HG03520 (cell line): ENCODE results near the gene BEST3.
A peak's percentile ranks its signal among the peaks of the same experiment; 100 is the strongest.

Experiments
- ATAC-seq: cut with Tn5 transposase; IDR thresholded peaks from one replicate; pipeline ENCODE4 v1.9.1; 2021; ENCODE audit warnings: mild to moderate bottlenecking, moderate library complexity; ENCODE audit not compliant: unreplicated experiment

BEST3 gene

GRCh38 chr12:69653703-69654102, 45.4 kb downstream of the BEST3 start:
- no peak for ATAC-seq

- ATAC-seq: no peak
These were observed 47.2 kb downstream of the BEST3 start for GRCh38 chr12:69651922-69652321.

- ATAC-seq: no peak
These were observed 49.6 kb downstream of the BEST3 start for GRCh38 chr12:69649529-69649928.

- no peak for ATAC-seq
These were observed 50.6 kb downstream of the BEST3 start for GRCh38 chr12:69648476-69648875.

GRCh38 chr12:69647178-69647577, 51.9 kb downstream of the BEST3 start:
- no peak for ATAC-seq

GRCh38 chr12:69645031-69645430, 54.1 kb downstream of the BEST3 start:
- ATAC-seq: no peak

GRCh38 chr12:69644511-69644910, 54.6 kb downstream of the BEST3 start:
- no peak for ATAC-seq

- ATAC-seq: no peak
These were observed 56.6 kb downstream of the BEST3 start for GRCh38 chr12:69642531-69642930.

- ATAC-seq: no peak
These were observed 57.6 kb downstream of the BEST3 start for GRCh38 chr12:69641546-69641945.

GRCh38 chr12:69639400-69640016, 59.6 kb downstream of the BEST3 start:
- ATAC-seq: peak; percentile 76

GRCh38 chr12:69633061-69633460, 66.0 kb downstream of the BEST3 start:
- no peak for ATAC-seq

- ATAC-seq: no peak
These were observed 68.9 kb downstream of the BEST3 start for GRCh38 chr12:69630191-69630590.

- ATAC-seq: no peak
These were observed 71.6 kb downstream of the BEST3 start for GRCh38 chr12:69627501-69627900.

GRCh38 chr12:69623970-69624369, 75.1 kb downstream of the BEST3 start:
- no peak for ATAC-seq

GRCh38 chr12:69621551-69621950, 77.6 kb downstream of the BEST3 start:
- no peak for ATAC-seq

GRCh38 chr12:69620921-69621320, 78.2 kb downstream of the BEST3 start:
- no peak for ATAC-seq

- ATAC-seq: no peak
These were observed 79.0 kb downstream of the BEST3 start for GRCh38 chr12:69620077-69620476.

- ATAC-seq: no peak
These were observed 80.1 kb downstream of the BEST3 start for GRCh38 chr12:69619050-69619449.

- no peak for ATAC-seq
These were observed 83.1 kb downstream of the BEST3 start for GRCh38 chr12:69616025-69616424.

- ATAC-seq: no peak
These were observed 85.8 kb downstream of the BEST3 start for GRCh38 chr12:69613351-69613750.

- no peak for ATAC-seq
These were observed 88.4 kb downstream of the BEST3 start, which contains the start of gene LRRC10 for GRCh38 chr12:69610729-69611128. Gene LRRC10, minus strand, starts transcription at chr12:69610907. Its CDS starts 69 bp downstream, at chr12:69610838.

- no peak for ATAC-seq
These were observed 89.0 kb downstream of the BEST3 start for GRCh38 chr12:69610126-69610525.

- ATAC-seq: no peak
These were observed 91.0 kb downstream of the BEST3 start for GRCh38 chr12:69608114-69608513.
